CD4-positive, alpha-beta memory T cell (primary cell): Measurements from ENCODE around the gene SLC1A2. TPM values are rescaled to one million over a fixed set of nuclear protein-coding genes. Genes with fewer than 3 reads are reported as not detected.

Experiments used
- CTCF ChIA-PET: fragments of 350-600 bp; sonication (Branson Sonifier 250); formaldehyde crosslinking; loops from one replicate; lab custom pipeline; 2021; ENCODE audit warnings: inconsistent platforms; ENCODE audit not compliant: partially characterized antibody; lab: Charles Lee
- POLR2A ChIA-PET: fragments of 350-600 bp; sonication (Branson Sonifier 250); formaldehyde crosslinking; loops from one replicate; lab custom pipeline; 2021; ENCODE audit not compliant: partially characterized antibody; lab: Charles Lee
- DNase-seq, 5 donors: peaks; one replicate each; pipeline versions ENCODE4 v3.0.0 to v3.0.0-alpha.2; 2020 to 2022; ENCODE audit warnings: mixed read lengths in 1 of 5
- H3K27ac ChIP-seq: one replicate; pipeline ENCODE4 v1.7.0; 2013; ENCODE audit warnings: low read depth, low read length
- H3K27me3 ChIP-seq: 2 replicates; pipeline ENCODE4 v1.7.0; 2013; ENCODE audit warnings: mild to moderate bottlenecking, low read length, moderate library complexity; ENCODE audit not compliant: insufficient read depth
- H3K36me3 ChIP-seq: 2 replicates; pipeline ENCODE4 v1.7.0; 2013; ENCODE audit warnings: mild to moderate bottlenecking, low read length, moderate library complexity; ENCODE audit not compliant: insufficient read depth
- H3K4me1 ChIP-seq: 2 replicates; pipeline ENCODE4 v1.7.0; 2013; ENCODE audit warnings: mild to moderate bottlenecking, low read length, moderate library complexity; ENCODE audit not compliant: insufficient read depth
- H3K4me3 ChIP-seq, 2 donors: one replicate each; pipeline ENCODE4 v1.7.0; 2013; ENCODE audit warnings: low read length in 2 of 2, mild to moderate bottlenecking in 1 of 2
- H3K9me3 ChIP-seq, 2 donors: one replicate each; pipeline ENCODE4 v1.7.0; 2013; ENCODE audit warnings: low read length in 2 of 2, control low read depth in 1 of 2; ENCODE audit not compliant: control insufficient read depth in 1 of 2
- H3K27ac Mint-ChIP-seq, 7 donors: one replicate each; pipeline ENCODE4 v1.8.0; 2020 to 2021; ENCODE audit warnings: mixed read lengths in 7 of 7, mild to moderate bottlenecking in 6 of 7, inconsistent platforms in 3 of 7, moderate library complexity in 3 of 7
- H3K27me3 Mint-ChIP-seq, 2 donors: one replicate each; pipeline ENCODE4 v1.8.0; 2020 to 2021; ENCODE audit warnings: mixed read lengths in 2 of 2
- H3K36me3 Mint-ChIP-seq, 2 donors: one replicate each; pipeline ENCODE4 v1.8.0; 2020 to 2021; ENCODE audit warnings: mixed read lengths in 2 of 2, inconsistent platforms in 1 of 2, mild to moderate bottlenecking in 1 of 2
- H3K4me1 Mint-ChIP-seq, 4 donors: one replicate each; pipeline ENCODE4 v1.8.0; 2020 to 2021; ENCODE audit warnings: mixed read lengths in 4 of 4, mild to moderate bottlenecking in 1 of 4
- H3K4me3 Mint-ChIP-seq, 8 donors: one replicate each; pipeline ENCODE4 v1.8.0; 2020 to 2021; ENCODE audit warnings: mixed read lengths in 8 of 8, mild to moderate bottlenecking in 7 of 8, moderate library complexity in 6 of 8, inconsistent platforms in 3 of 8
- H3K9me3 Mint-ChIP-seq, 8 donors: one replicate each; pipeline ENCODE4 v1.8.0; 2020 to 2021; ENCODE audit warnings: mixed read lengths in 8 of 8, mild to moderate bottlenecking in 5 of 8, inconsistent platforms in 3 of 8, moderate library complexity in 1 of 8
- intact Hi-C: fragments of 100-400 bp; cut with micrococcal nuclease; formaldehyde crosslinking; loops from one replicate; pipeline ENCODE4 v1.15.1; 2023
- polyA plus RNA-seq, 2 donors: library from polyadenylated mRNA; unstranded; fragments of 300-500 nt; fragmentation: Illumina TruSeq; gene quantifications; one replicate each; pipeline ENCODE4 v1.2.3, GENCODE V29; 2021
- total RNA-seq, 2 experiments: library from RNA; stranded (reverse); gene quantifications; one replicate each; pipeline ENCODE4 v1.2.3, GENCODE V29; 2021

The SLC1A2 gene
- total and polyA plus RNA-seq, 4 experiments from 2014 or later: 0.08 to 0.25 (median 0.11) TPM

DNA sequence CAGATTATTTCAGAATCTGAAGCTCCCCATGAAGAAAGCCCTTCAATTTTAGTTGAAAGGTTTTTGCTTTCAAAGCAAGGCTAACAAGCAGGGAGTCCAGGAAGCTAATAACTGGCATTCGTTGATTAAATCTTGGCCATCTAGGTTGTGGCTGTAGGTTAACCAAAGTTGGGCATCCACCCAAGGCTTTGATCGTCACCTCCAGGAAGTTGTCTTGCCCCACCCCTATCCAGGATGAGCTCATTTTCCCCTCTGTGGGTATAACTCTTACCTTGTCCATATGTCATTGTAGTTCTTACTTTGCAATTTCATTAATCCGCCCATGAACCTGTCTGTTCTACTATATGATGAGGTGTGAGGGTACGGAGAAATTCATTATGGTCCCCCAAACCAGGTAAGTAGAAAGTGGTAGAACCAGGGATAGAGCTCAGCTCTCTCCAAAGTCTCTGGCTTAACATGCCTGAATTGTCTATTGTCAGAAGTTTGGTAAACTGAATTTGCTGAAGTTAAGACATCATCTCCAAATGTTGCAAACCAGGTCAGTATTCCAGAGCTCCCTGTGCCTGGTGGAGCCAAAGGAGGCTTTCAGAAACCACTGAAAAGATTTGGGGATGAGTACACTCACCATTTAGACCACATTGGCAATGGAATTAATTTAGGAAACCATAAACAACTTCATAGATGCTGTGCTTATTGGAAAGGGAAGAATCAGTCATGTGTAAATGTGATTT lies 183.3 kb downstream of the SLC1A2 start:
- peak overlapping the region in 7 of 8 donors; percentile 54 to 81 (median 65) for H3K4me3 Mint-ChIP-seq
- no peaks in the 10 kb centered on the region for H3K27me3 Mint-ChIP-seq
- POLR2A ChIA-PET: interaction anchor here (0.5 to 5.7 kb wide), 31 partner anchors 10 to 236 kb away, joined by 3 to 72 read pairs (median 4); partner anchors contain the start of gene CD44
- peaks cover 35 to 37% of the 10 kb centered on the region in 2 donors for H3K36me3 Mint-ChIP-seq
- peaks cover 50 to 84% (median 66%) of the 10 kb centered on the region in 4 donors for H3K4me1 Mint-ChIP-seq
- Histone ChIP-seq H3K27me3 (no peaks in the 10 kb centered on the region), H3K9me3 (peaks cover 0 to 4% of the 10 kb centered on the region in 2 donors), H3K4me3 (peak overlapping the region in 1 of 2 donors; percentile 21), H3K4me1 (peaks cover 58% of the 10 kb centered on the region), H3K27ac (peak overlapping the region; percentile 32), H3K36me3 (peaks cover 2% of the 10 kb centered on the region)
- CTCF ChIA-PET: interaction anchor here (0.7 to 6.7 kb wide), 20 partner anchors 10 to 310 kb away, joined by 3 to 58 read pairs (median 4); no protein-coding TSS in a partner anchor
- H3K9me3 Mint-ChIP-seq: peaks cover 0 to 40% (median 25%) of the 10 kb centered on the region in 8 donors
- peak; percentile 79 to 93 (median 86) for DNase-seq
- peak overlapping the region; percentile 88 to 95 (median 94) for H3K27ac Mint-ChIP-seq
- intact Hi-C loops: loop anchor here (1.0 to 5.0 kb wide), 6 partner anchors 19 to 156 kb away; no protein-coding TSS in a partner anchor

DNA sequence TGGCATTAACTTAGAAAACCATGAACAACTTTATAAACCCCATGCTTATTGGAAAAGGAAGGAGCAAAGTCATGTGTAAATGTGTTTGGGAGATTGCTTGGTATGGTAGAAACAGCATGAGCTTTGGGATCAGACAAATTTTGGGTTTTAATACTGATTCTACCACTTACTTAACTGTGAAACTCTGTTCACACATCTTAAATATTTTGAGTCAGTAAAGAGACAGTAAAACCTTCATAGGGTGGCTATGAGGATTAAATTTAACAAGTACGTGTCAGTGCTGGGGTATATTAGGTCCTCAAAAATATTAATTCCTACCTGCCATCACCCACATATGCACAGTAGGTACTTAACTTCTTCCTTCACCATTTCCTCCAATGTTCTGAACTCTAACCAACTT lies 183.9 kb downstream of the SLC1A2 start:
- H3K36me3 Mint-ChIP-seq: peaks cover 41 to 43% of the 10 kb centered on the region in 2 donors

DNA sequence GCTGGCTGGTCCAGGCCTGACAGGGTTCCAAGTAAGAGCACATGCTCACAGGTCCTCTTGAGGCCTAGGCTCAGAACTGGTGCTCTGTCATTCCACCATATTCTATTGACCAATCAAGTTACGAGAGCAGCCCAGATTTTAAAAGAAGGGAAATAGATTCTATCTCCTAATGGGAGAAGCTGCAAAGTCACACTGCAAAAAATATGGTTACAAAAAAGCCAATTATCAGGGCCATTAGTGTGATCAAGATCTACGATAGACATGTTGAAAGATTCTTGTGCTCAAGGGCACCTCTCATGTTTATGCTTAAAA lies 184.2 kb downstream of the SLC1A2 start:
- no peaks in the 10 kb centered on the region for H3K27me3 Mint-ChIP-seq
- H3K4me1 Mint-ChIP-seq: peaks cover 49 to 89% (median 68%) of the 10 kb centered on the region in 4 donors
- peak overlapping the region; percentile 81 to 95 (median 94) for H3K27ac Mint-ChIP-seq
- Histone ChIP-seq H3K27me3 (no peaks in the 10 kb centered on the region), H3K27ac (no peak overlapping the region), H3K36me3 (peaks cover 12% of the 10 kb centered on the region), H3K9me3 (peaks cover 0 to 4% of the 10 kb centered on the region in 2 donors), H3K4me3 (no peak overlapping the region), H3K4me1 (peaks cover 57% of the 10 kb centered on the region)
- peak overlapping the region in 3 of 8 donors; percentile 36 to 65 (median 65) for H3K4me3 Mint-ChIP-seq
- H3K36me3 Mint-ChIP-seq: peaks cover 45 to 47% of the 10 kb centered on the region in 2 donors
- H3K9me3 Mint-ChIP-seq: peaks cover 0 to 48% (median 27%) of the 10 kb centered on the region in 8 donors
- ChIA-PET CTCF (interaction anchor here (1.1 to 6.7 kb wide), 8 partner anchors 9 to 241 kb away, joined by 3 to 58 read pairs (median 7); no protein-coding TSS in a partner anchor), POLR2A (interaction anchor here (0.9 to 5.7 kb wide), 16 partner anchors 9 to 194 kb away, joined by 3 to 72 read pairs (median 7); no protein-coding TSS in a partner anchor)
- no peak for DNase-seq
- intact Hi-C loops: loop anchor here (5.0 kb wide), 4 partner anchors 38 to 157 kb away; no protein-coding TSS in a partner anchor

More for the DNA sequence above, 183.9 kb downstream of the SLC1A2 start:
- Mint-ChIP-seq H3K27me3 (no peaks in the 10 kb centered on the region), H3K4me3 (peak overlapping the region in 7 of 8 donors; percentile 54 to 81 (median 65)), H3K27ac (peak overlapping the region; percentile 88 to 95 (median 94)), H3K4me1 (peaks cover 49 to 85% (median 68%) of the 10 kb centered on the region in 4 donors), H3K9me3 (peaks cover 0 to 45% (median 27%) of the 10 kb centered on the region in 8 donors)
- no peak for DNase-seq
- ChIA-PET CTCF (interaction anchor here (0.8 to 6.7 kb wide), 15 partner anchors 9 to 309 kb away, joined by 3 to 58 read pairs (median 4); no protein-coding TSS in a partner anchor), POLR2A (interaction anchor here (0.5 to 5.7 kb wide), 29 partner anchors 9 to 236 kb away, joined by 3 to 72 read pairs (median 5); partner anchors contain the start of gene CD44)
- H3K36me3 ChIP-seq: peaks cover 8% of the 10 kb centered on the region
- H3K4me1 ChIP-seq: peaks cover 57% of the 10 kb centered on the region
- no peaks in the 10 kb centered on the region for H3K27me3 ChIP-seq
- H3K9me3 ChIP-seq: peaks cover 0 to 4% of the 10 kb centered on the region in 2 donors
- peak overlapping the region; percentile 3 for H3K27ac ChIP-seq
- H3K4me3 ChIP-seq: peak overlapping the region in 1 of 2 donors; percentile 5
- intact Hi-C loops: loop anchor here (5.0 kb wide), 4 partner anchors 38 to 157 kb away; no protein-coding TSS in a partner anchor

DNA sequence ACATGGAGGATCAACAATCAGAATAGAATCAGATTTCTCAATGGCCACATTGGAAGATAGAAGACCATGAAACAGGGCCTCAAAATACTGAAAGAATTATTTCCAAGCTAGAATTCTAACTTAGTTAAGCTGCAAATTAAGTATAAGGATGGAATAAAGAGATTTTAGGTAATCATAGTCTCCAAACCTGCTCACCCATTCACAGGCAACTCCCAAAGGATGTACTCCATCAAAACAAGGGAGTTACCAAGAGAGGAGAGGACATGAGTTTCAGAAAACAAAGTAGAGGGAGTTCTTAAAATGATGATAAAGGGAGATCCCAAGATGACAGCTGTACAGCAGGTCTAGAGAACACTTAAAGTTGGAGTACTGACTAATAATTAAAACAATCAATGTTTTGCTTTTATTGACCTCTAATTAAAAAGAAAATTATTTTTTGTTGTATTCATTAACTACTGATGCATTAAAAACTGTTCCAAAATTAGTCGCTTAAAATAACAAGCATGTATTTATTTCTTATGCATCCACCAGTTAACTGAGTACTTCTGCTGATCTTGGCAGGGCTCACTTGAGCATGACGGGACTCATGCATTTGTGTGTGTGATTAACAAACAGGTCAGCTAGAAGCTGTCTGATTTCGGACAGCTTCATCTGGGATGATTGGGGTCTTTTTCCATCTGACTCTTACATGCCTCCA lies 184.8 kb downstream of the SLC1A2 start:
- no peak overlapping the region for H3K4me3 ChIP-seq
- H3K27me3 ChIP-seq: no peaks in the 10 kb centered on the region
- peak overlapping the region in 5 of 8 donors; percentile 25 to 65 (median 37) for H3K4me3 Mint-ChIP-seq
- ChIA-PET CTCF (interaction anchor here (0.9 to 6.7 kb wide), 8 partner anchors 8 to 235 kb away, joined by 3 to 58 read pairs (median 5); no protein-coding TSS in a partner anchor), POLR2A (interaction anchor here (1.1 to 5.7 kb wide), 15 partner anchors 12 to 189 kb away, joined by 3 to 72 read pairs (median 4); no protein-coding TSS in a partner anchor)
- H3K27ac ChIP-seq: no peak overlapping the region
- H3K4me1 Mint-ChIP-seq: peaks cover 49 to 91% (median 66%) of the 10 kb centered on the region in 4 donors
- H3K36me3 ChIP-seq: peaks cover 17% of the 10 kb centered on the region
- no peaks in the 10 kb centered on the region for H3K27me3 Mint-ChIP-seq
- DNase-seq: no peak
- intact Hi-C loops: loop anchor here (5.0 kb wide), 4 partner anchors 37 to 158 kb away; no protein-coding TSS in a partner anchor
- peaks cover 57% of the 10 kb centered on the region for H3K4me1 ChIP-seq
- H3K36me3 Mint-ChIP-seq: peaks cover 50 to 52% of the 10 kb centered on the region in 2 donors
- H3K27ac Mint-ChIP-seq: peak overlapping the region; percentile 88 to 95 (median 94)
- peaks cover 0 to 4% of the 10 kb centered on the region in 2 donors for H3K9me3 ChIP-seq
- H3K9me3 Mint-ChIP-seq: peaks cover 0 to 48% (median 27%) of the 10 kb centered on the region in 8 donors

DNA sequence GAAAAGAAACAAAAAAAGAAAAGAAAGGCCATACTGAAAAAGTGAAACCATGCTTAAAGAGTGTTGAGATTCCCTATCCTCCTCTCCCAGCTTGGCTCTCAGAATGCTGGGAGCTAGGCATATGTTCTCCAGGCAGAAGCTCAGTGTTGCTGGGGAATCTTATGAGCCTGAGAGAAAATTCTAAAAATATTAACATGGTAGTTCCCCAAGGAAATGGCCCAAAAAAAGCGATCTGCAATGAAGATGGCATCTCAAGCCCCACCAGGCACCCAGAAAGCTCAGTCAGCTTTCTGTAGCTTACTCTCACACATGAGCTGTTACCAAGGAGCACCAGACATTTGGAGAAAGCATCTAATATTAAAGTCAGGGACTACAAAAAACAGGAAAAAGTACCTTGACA lies 185.8 kb downstream of the SLC1A2 start:
- peak overlapping the region; percentile 62 to 92 (median 73) for H3K27ac Mint-ChIP-seq

DNA sequence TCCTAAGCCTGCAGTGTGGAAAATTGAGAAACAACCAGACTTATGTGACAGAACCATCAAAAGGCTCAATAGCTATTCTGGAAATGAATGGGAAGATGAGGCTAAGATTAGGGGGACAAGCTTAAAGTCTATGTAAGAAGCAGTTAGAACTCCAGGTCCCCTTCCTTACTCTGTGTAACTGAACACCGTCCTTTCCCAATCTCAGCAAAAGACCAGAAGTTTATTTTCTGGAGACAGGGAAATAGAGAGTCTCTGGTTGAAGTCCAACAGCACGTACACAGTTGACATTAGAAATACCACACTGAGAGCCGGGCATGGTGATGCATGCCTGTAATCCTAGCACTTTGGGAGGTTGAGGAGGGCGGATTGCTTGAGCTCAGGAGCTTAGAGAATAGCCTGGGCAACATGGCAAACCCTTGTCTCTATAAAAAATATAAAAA lies 186.4 kb downstream of the SLC1A2 start:
- ChIA-PET CTCF (interaction anchor here (0.9 to 2.0 kb wide), 9 partner anchors 9 to 233 kb away, joined by 3 to 8 read pairs (median 3); no protein-coding TSS in a partner anchor), POLR2A (interaction anchor here (0.9 to 5.7 kb wide), 7 partner anchors 9 to 93 kb away, joined by 3 to 39 read pairs (median 4); no protein-coding TSS in a partner anchor)
- Mint-ChIP-seq H3K27ac (peak overlapping the region in 6 of 7 donors; percentile 36 to 90 (median 71)), H3K4me1 (peaks cover 44 to 82% (median 58%) of the 10 kb centered on the region in 4 donors), H3K4me3 (peak overlapping the region in 1 of 8 donors; percentile 10), H3K9me3 (peaks cover 4 to 48% (median 27%) of the 10 kb centered on the region in 8 donors), H3K27me3 (no peaks in the 10 kb centered on the region), H3K36me3 (peaks cover 67 to 69% of the 10 kb centered on the region in 2 donors)
- H3K9me3 ChIP-seq: peaks cover 0 to 4% of the 10 kb centered on the region in 2 donors
- H3K4me1 ChIP-seq: peaks cover 46% of the 10 kb centered on the region
- H3K36me3 ChIP-seq: peaks cover 34% of the 10 kb centered on the region
- H3K27me3 ChIP-seq: no peaks in the 10 kb centered on the region
- no peak overlapping the region for H3K27ac ChIP-seq
- no peak overlapping the region for H3K4me3 ChIP-seq
- intact Hi-C loops: no loop called here
- DNase-seq: no peak

More for the DNA sequence above, 185.8 kb downstream of the SLC1A2 start:
- no peak for DNase-seq
- no peaks in the 10 kb centered on the region for H3K27me3 Mint-ChIP-seq
- intact Hi-C loops: no loop called here
- H3K4me3 Mint-ChIP-seq: peak overlapping the region in 4 of 8 donors; percentile 3 to 58 (median 46)
- Histone ChIP-seq H3K9me3 (peaks cover 0 to 4% of the 10 kb centered on the region in 2 donors), H3K27me3 (no peaks in the 10 kb centered on the region), H3K4me1 (peaks cover 52% of the 10 kb centered on the region), H3K36me3 (peaks cover 28% of the 10 kb centered on the region), H3K27ac (no peak overlapping the region), H3K4me3 (no peak overlapping the region)
- POLR2A ChIA-PET: interaction anchor here (0.8 to 5.7 kb wide), 15 partner anchors 9 to 188 kb away, joined by 3 to 72 read pairs (median 4); no protein-coding TSS in a partner anchor
- CTCF ChIA-PET: interaction anchor here (0.9 to 6.0 kb wide), 11 partner anchors 8 to 234 kb away, joined by 3 to 49 read pairs (median 3); no protein-coding TSS in a partner anchor
- peaks cover 47 to 83% (median 63%) of the 10 kb centered on the region in 4 donors for H3K4me1 Mint-ChIP-seq
- H3K36me3 Mint-ChIP-seq: peaks cover 61 to 63% of the 10 kb centered on the region in 2 donors
- peaks cover 4 to 48% (median 27%) of the 10 kb centered on the region in 8 donors for H3K9me3 Mint-ChIP-seq
